ENCODE measurements around the gene SPRY2.

The SPRY2 gene

DNA sequence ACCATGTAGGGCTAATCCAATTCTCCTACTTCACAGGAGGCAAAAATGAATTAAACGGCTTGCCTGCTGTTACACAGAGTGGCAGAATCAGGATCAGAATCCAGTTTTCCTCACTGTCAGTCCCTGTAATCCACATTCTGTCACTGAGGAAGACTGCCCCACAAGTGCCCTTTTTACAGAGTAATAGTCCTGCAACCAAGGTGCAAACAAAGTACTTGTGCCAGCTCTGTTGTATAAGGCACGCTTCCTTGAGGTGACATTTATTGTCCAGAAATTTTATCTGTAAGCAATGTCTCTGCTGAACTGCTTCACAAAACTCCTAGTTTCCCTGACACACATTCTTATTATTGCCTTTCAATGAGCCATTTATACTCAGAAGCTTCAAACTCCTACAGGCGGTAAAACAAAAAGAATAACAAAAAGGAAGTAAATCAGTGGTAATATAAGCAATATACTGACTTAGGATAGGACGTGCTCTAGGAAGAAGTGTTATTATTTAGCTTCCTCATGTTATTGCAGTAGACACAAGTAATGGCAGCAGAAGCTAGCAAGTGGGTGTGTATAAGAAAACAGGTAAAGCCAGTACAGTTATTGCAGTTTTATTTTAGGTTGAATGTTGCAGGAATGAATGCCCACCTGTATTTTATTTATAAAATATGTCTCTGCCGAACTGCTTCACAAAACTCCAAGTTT, 28.8 kb downstream of the SPRY2 start:
- no peak for DNase-seq

- no peak for DNase-seq
These were observed 31.0 kb downstream of the SPRY2 start for GRCh38 chr13:80309926-80310325.

DNA sequence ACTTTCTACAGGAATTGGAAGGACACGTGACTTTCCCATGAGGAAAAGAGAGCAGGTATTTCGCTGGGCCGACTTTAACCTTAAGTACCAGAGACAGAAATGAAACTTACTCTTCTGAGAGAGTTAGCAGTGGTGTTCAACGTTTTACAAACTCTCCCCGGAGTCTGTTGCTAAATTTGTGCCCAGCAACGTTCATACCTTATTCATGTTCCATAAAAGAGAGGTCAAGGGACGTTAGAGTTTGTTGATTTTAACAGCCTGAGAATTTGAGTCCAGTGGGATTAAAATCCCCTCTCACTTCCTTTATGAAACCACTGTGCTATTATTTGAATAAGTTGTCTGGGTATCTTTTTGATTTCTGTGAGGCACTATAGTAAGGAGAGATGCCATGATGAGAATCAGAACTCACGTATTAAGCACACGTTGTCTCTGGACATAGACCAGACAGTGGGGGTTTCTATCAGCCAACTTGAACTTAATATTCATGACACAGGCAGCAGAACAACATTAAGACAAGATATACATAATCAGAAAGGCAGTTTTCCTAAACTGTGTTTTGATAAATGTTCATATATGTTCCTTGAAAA, 33.4 kb downstream of the SPRY2 start:
- DNase-seq, result no peak

GRCh38 chr13:80306337-80306972, 34.5 kb downstream of the SPRY2 start:
- DNase-seq, result no peak

DNA sequence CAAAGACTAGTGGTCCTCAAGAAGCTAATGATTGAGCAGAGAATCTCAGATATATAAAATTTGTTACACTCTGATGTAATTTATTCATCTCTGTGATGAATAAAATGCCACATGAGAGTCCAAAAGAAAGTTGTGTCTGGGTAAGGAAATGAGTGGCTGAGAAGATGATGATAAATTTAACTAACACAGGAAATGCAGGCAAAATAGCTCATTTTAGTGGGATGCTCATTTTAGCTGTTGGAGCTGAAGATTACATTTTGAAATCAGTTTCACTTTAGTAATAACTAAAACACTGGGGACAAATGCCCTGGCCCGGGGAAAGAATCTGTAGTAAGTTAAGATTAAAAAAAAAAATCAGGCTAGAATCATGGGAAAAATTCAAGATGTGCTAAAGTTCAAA, 35.2 kb downstream of the SPRY2 start:
- no peak for DNase-seq

DNA sequence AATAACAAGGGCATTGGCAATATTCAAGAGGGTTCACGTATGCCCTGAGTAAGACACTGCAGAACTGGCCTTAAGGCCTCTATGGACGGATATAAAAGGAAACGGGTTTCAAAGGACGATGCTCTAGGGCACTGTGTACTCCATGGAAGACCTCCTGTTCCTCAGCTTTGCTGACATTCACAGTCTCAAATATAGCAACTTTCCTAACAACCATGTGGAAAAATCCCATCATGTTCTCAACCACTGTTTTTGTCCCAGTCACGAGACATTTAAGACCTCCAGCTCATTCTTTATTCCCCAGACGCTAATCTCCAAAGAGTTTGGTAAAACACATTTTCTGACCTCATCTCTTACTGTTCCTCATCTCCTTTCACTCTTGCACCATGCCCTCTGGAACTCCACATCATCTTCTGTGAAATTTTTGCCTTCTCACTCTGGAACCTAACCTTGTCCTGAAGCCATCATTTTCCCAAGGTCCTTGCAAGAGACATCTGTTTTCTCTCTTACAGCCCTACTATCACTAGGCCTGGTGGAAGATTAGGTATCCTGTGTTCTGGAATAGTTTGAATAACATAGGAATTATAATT, 37.6 kb downstream of the SPRY2 start:
- no peak for DNase-seq

- no peak for DNase-seq
These were observed 41.9 kb downstream of the SPRY2 start for GRCh38 chr13:80299046-80299445.

DNA sequence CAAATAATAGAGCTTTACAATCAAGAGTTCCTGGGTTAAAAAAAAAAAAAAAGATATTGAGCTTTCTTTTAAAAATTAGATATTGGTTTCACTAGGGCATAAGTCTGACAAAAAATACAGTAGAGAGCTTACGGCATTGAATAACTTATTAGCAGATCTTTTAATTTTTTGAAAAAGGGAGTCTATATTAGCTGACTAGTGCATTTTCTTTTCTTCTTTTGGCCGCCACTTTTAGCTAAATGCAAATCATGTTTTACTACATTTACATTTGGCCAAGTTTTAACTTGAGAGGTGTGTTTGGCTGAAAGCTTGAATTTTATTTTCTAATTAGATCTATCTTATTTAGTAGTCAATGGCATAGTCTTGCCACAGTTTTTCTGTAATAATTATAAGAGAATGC, 43.4 kb downstream of the SPRY2 start:
- DNase-seq, result no peak

DNA sequence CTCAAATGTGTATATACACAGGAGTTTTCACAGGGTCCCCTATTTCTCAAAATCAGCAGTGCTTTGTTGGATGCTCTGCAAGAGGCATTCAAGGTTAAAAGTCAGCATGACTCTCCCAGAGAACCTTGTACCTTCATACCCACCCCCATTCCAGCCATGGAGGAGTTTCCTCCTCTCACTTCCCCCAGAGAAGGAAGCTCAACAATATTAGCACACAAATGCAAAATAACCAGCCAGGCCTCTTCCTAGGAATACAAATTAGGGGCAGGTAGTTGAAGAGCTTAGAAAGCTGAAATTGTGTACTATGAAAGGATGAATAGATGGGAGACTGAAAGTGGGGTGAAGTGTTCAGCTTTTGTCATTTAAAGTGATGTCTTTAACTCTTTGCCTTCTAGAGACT, 43.8 kb downstream of the SPRY2 start:
- DNase-seq, result no peak

DNA sequence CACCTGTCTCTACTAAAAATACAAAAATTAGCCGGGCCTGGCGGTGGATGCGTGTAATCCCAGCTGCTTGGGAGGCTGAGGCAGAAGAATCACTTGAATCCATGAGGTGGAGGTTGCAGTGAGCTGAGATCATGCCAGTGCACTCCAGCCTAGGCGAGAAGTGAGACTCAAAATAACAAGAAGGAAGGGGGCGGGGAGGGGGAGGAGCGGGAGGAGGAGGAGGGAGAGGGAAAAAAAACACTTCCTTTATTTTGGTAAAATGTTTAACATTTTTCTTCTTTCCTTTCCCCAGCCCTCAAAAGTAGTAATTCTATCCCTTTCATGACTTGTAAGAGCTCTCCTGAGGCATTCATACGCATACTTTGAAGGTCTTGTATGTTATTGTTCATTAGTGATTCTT, 44.3 kb downstream of the SPRY2 start:
- no peak for DNase-seq

DNA sequence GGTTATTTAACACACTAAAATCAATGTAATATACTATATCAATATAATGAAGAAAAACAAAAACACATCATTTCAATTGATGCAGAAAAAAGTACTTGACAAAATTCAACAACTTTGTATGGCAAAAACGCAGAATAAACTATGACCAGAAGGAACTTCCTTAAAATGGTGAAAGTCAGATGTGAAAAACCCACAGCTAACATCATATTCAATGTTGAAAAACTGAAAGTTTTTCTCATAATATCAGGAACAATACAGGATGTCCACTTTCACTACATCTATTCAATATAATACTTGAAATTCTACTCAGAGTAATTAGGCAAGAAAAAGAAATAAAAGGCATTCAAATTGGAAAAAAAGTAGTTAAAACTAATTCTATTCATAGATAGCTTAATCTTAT, 50.3 kb downstream of the SPRY2 start:
- no peak for DNase-seq
